ENCODE data around the gene CRACDL. TPM values are rescaled to one million over a fixed set of nuclear protein-coding genes. Genes with fewer than 3 reads are reported as not detected.

The CRACDL gene
- polyA plus RNA-seq, 1 donor (not counting 4 experiments of a cell fraction or from before 2014, with no cell fraction given) = 1.6 TPM

DNA sequence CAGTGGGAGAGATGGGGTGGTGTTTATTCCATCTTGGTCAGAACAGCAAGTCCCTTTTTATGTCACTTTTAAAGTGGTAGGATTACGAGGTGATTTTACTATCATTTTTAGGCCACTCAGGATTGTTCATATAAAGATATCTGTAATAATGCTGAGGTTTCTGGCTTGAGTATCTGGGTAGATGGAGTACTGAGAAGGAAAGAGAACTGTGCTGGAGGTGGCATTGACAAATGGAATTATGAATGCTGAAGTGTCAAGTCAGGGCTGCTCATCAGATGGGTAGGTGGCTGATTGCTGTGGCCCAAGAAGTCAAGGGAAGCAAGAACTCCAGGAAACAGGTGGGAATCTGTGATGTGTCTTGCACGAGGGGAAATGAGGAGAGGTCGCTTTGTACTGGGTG is 119.7 kb downstream of the CRACDL start:
- FAIRE-seq (no peak), DNase-seq (ENCODE audit: low read depth, low spot score) (no peak)
- Histone ChIP-seq H3K4me2 (ENCODE audit: control insufficient read depth, extremely low read depth, insufficient read depth, low read depth, low read length) (no peak overlapping the region), H3K27ac (ENCODE audit: control insufficient read depth, insufficient read depth, low read length) (no peak overlapping the region), H3K9ac (ENCODE audit: control insufficient read depth, extremely low read depth, insufficient read depth, low read length) (no peak overlapping the region), H4K20me1 (ENCODE audit: control insufficient read depth, extremely low read depth, insufficient read depth, low read length) (no peaks in the 10 kb centered on the region), H3K9me3 (ENCODE audit: control insufficient read depth, low read depth, low read length) (no peaks in the 10 kb centered on the region), H3K79me2 (ENCODE audit: control insufficient read depth, insufficient read depth, low read length) (no peaks in the 10 kb centered on the region), H3K9me1 (ENCODE audit: control insufficient read depth, extremely low read depth, insufficient read depth, low read length) (no peaks in the 10 kb centered on the region), H2AFZ (ENCODE audit: control insufficient read depth, low read length) (no peak overlapping the region), H3K4me3 (ENCODE audit: control insufficient read depth in 2 of 3, extremely low read depth in 1 of 3, insufficient read depth in 2 of 3, low read depth in 1 of 3, low read length in 3 of 3) (no peak overlapping the region), H3K27me3 (ENCODE audit: control insufficient read depth, extremely low read depth, insufficient read depth, low read length) (no peaks in the 10 kb centered on the region), H3K36me3 (ENCODE audit: control insufficient read depth in 2 of 2, extremely low read depth in 1 of 2, insufficient read depth in 2 of 2, low read length in 2 of 2) (peaks cover 0 to 2% of the 10 kb centered on the region in 2 experiments), H3K4me1 (ENCODE audit: control insufficient read depth, extremely low read depth, insufficient read depth, low read length) (no peaks in the 10 kb centered on the region)
- dilution Hi-C loops (cut with MboI; ENCODE audit: extremely low pct_ligation_motif_present, low sequenced_read_pairs) = no loop called here
- TF ChIP-seq, protein P1, sequence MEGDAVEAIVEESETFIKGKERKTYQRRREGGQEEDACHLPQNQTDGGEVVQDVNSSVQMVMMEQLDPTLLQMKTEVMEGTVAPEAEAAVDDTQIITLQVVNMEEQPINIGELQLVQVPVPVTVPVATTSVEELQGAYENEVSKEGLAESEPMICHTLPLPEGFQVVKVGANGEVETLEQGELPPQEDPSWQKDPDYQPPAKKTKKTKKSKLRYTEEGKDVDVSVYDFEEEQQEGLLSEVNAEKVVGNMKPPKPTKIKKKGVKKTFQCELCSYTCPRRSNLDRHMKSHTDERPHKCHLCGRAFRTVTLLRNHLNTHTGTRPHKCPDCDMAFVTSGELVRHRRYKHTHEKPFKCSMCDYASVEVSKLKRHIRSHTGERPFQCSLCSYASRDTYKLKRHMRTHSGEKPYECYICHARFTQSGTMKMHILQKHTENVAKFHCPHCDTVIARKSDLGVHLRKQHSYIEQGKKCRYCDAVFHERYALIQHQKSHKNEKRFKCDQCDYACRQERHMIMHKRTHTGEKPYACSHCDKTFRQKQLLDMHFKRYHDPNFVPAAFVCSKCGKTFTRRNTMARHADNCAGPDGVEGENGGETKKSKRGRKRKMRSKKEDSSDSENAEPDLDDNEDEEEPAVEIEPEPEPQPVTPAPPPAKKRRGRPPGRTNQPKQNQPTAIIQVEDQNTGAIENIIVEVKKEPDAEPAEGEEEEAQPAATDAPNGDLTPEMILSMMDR (optimal IDR thresholded peaks at IDR 0.05 in 1 of 3, IDR thresholded peaks at IDR 0.05 in 1 of 3, conservative IDR thresholded peaks at IDR 0.05 in 1 of 3; ENCODE audit: extremely low read depth in 1 of 3, insufficient read depth in 2 of 3, low read length in 3 of 3) = no peak
- no peak for TF ChIP-seq EZH2 (IDR thresholded peaks at IDR 0.05; ENCODE audit: low read length)

DNA sequence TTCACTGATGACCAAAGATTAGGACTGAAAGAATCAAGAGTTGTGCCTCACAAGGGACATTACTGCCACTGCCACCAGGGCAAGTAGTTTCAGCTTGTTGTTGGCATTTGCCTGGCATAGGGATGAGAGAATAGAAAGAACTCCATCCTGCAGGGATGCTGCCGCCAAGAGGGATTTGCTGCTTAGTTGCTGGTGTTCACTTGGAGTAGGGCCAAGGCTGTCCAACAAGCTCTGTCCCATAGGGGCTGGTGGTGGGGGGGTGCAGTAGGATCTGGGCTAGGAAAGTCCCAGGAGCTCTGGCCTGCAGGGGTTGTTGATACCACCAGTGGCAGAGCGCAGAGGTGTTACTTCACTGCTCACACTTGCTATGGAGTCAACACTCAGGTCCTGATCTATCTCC is 120.2 kb downstream of the CRACDL start:
- H4K20me1 ChIP-seq (ENCODE audit: control insufficient read depth, extremely low read depth, insufficient read depth, low read length) = no peaks in the 10 kb centered on the region
- dilution Hi-C loops (cut with MboI; ENCODE audit: extremely low pct_ligation_motif_present, low sequenced_read_pairs) = no loop called here
- no peaks in the 10 kb centered on the region for H3K9me3 ChIP-seq (ENCODE audit: control insufficient read depth, low read depth, low read length)
- no peak overlapping the region for H2AFZ ChIP-seq (ENCODE audit: control insufficient read depth, low read length)
- no peak overlapping the region for H3K4me2 ChIP-seq (ENCODE audit: control insufficient read depth, extremely low read depth, insufficient read depth, low read depth, low read length)
- H3K4me1 ChIP-seq (ENCODE audit: control insufficient read depth, extremely low read depth, insufficient read depth, low read length) = no peaks in the 10 kb centered on the region
- H3K27ac ChIP-seq (ENCODE audit: control insufficient read depth, insufficient read depth, low read length) = no peak overlapping the region
- peaks cover 0 to 2% of the 10 kb centered on the region in 2 experiments for H3K36me3 ChIP-seq (ENCODE audit: control insufficient read depth in 2 of 2, extremely low read depth in 1 of 2, insufficient read depth in 2 of 2, low read length in 2 of 2)
- no peak overlapping the region for H3K9ac ChIP-seq (ENCODE audit: control insufficient read depth, extremely low read depth, insufficient read depth, low read length)
- H3K4me3 ChIP-seq (ENCODE audit: control insufficient read depth in 2 of 3, extremely low read depth in 1 of 3, insufficient read depth in 2 of 3, low read depth in 1 of 3, low read length in 3 of 3) = no peak overlapping the region
- H3K27me3 ChIP-seq (ENCODE audit: control insufficient read depth, extremely low read depth, insufficient read depth, low read length) = no peaks in the 10 kb centered on the region
- no peaks in the 10 kb centered on the region for H3K79me2 ChIP-seq (ENCODE audit: control insufficient read depth, insufficient read depth, low read length)
- no peaks in the 10 kb centered on the region for H3K9me1 ChIP-seq (ENCODE audit: control insufficient read depth, extremely low read depth, insufficient read depth, low read length)
- DNase-seq (ENCODE audit: low read depth, low spot score) (no peak), FAIRE-seq (no peak)
- TF ChIP-seq EZH2 (IDR thresholded peaks at IDR 0.05; ENCODE audit: low read length) = no peak
- TF ChIP-seq, protein P1 (optimal IDR thresholded peaks at IDR 0.05 in 1 of 3, IDR thresholded peaks at IDR 0.05 in 1 of 3, conservative IDR thresholded peaks at IDR 0.05 in 1 of 3; ENCODE audit: extremely low read depth in 1 of 3, insufficient read depth in 2 of 3, low read length in 3 of 3) = no peak

Data from keratinocyte (primary cell).